Omental fat pad (tissue), 4 donors: ENCODE data around the gene MPP3. TPM values are rescaled to one million over a fixed set of nuclear protein-coding genes. Genes with fewer than 3 reads are reported as not detected.
A peak's percentile ranks its signal among the peaks of the same experiment; 100 is the strongest.

ENCODE experiments used
- ATAC-seq: fragments of 150-250 bp; one replicate; pipeline ENCODE4 v1.9.1; 2016; ENCODE audit warnings: mild to moderate bottlenecking, moderate library complexity; ENCODE audit not compliant: low FRiP score
- DNase-seq: peaks from one replicate; pipeline ENCODE4 v3.0.0-alpha.2; 2019; ENCODE audit warnings: low spot score
- total RNA-seq, 4 donors: library from RNA; depleted of rRNA; stranded (reverse); fragments of >200 nt; gene quantifications; one replicate each; pipeline ENCODE4 v1.1.0, GENCODE V29; 2016
- TF ChIP-seq, protein P1 (sequence below), 3 donors: fragments of 450-650 bp; IDR thresholded peaks; one replicate each; pipeline ENCODE4 v1.5.1; 2016 to 2017; ENCODE audit warnings: antibody characterized with exemption in 3 of 3, mild to moderate bottlenecking in 3 of 3, moderate library complexity in 2 of 3

MPP3 gene
- total RNA-seq, 4 donors from 2014 or later = 13.2 to 27.9 (median 24.0) TPM

DNA sequence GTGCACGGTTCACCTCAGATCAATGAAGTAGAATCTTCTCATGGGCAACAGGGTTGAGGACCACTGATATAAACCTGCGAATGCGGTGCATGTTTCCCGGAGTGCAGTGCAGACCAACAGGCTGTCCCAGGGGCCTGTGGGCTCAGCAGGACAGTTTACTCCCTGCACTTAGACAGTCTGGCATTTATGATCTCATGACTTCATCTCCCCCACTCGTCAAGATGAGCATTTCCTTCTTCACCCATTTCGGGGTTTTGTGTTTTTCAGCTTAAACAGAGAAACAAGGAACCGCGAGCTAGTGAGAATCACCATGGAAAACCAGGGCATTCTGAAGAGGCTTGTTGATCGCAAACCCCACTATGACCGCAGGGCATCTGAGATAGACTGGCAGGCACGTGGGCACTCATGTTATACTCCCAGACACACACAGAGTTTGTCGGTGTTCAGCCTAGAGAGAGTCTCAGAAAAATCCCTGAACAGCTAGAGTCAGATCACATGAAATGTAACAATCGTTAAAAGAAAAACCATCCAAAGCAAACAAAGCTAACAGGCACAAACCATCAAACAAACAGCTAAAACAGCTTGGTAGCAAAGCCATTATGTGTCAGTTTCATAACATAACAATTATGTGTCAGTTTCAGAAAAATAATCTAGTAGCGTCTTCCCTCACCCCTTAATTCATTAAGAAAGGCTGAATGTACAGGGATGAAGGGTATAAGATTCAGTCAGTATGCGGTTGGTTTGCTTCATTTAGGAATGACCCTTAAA, 49.8 kb downstream of the MPP3 start:
- TF ChIP-seq, protein P1, sequence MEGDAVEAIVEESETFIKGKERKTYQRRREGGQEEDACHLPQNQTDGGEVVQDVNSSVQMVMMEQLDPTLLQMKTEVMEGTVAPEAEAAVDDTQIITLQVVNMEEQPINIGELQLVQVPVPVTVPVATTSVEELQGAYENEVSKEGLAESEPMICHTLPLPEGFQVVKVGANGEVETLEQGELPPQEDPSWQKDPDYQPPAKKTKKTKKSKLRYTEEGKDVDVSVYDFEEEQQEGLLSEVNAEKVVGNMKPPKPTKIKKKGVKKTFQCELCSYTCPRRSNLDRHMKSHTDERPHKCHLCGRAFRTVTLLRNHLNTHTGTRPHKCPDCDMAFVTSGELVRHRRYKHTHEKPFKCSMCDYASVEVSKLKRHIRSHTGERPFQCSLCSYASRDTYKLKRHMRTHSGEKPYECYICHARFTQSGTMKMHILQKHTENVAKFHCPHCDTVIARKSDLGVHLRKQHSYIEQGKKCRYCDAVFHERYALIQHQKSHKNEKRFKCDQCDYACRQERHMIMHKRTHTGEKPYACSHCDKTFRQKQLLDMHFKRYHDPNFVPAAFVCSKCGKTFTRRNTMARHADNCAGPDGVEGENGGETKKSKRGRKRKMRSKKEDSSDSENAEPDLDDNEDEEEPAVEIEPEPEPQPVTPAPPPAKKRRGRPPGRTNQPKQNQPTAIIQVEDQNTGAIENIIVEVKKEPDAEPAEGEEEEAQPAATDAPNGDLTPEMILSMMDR (IDR thresholded peaks at IDR 0.05) = no peak
- DNase-seq = no peak
- no peak for ATAC-seq

GRCh38 chr17:43780135-43780534, 52.8 kb downstream of the MPP3 start, which contains the start of gene CFAP97D1:
Gene CFAP97D1 (plus strand): TSS chr17:43780435. CDS start chr17:43780463, 28 bp downstream.
- ATAC-seq (no peak), DNase-seq (no peak)
- TF ChIP-seq, protein P1 (IDR thresholded peaks at IDR 0.05) = no peak

- DNase-seq = no peak
These were observed 53.5 kb downstream of the MPP3 start for GRCh38 chr17:43779145-43780125.

GRCh38 chr17:43778337-43779144, 54.4 kb downstream of the MPP3 start, which contains the start of gene DUSP3:
Gene DUSP3 (minus strand): TSS chr17:43778977. CDS start chr17:43778924, 53 bp downstream.
- TF ChIP-seq, protein P1 (IDR thresholded peaks at IDR 0.05) = no peak
- ATAC-seq = peak; percentile 92
- DNase-seq = peak; percentile 98

More at GRCh38 chr17:43779145-43780125, 53.5 kb downstream of the MPP3 start:
- TF ChIP-seq, protein P1 (IDR thresholded peaks at IDR 0.05) = no peak
- peak; percentile 30 for ATAC-seq

DNA sequence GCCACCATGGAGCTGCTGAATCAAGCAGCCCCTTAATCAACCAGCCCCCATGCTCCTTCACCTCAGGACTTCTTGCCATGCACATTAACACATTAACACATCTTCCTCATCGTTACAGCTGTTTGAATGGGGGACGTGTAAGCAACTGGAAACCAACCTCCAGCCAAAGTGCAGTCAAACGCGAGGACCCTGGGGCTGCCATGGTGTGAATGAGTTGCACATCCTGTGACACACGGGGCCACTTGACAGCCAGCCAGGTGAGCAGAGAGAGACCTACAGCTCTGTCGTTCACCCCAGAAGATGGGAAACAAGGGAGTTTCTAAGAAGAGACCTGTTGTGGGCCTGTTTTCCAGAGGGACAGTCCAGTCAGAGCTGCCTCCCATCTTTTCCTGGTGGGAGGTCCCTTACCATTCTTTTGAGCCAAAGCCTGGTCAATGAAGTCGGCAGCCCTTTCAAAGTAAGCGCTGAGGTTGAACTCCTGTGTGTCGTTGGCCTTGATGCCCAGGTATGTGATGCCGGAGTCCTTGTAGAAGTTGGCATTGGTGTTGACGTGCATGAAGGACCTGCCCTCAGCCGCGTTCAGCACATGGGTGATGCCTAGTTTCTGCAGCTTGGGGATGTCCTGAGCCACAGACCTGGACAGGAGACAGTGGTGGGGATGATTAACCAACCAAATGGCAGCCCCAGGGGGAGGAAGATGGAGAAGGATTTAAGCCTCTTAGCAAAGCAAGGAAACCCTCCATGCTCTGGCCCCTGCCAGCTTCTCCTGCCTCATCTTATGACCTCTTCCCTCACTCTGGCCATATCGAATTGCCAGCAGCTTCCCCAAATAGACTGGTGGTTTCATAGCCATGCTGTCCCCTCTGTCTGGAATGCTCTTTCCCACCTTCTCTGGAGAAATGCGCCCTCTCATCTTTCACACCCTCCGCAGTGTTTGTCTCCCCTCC, 58.4 kb downstream of the MPP3 start:
- ATAC-seq (no peak), DNase-seq (no peak)
- TF ChIP-seq, protein P1 (IDR thresholded peaks at IDR 0.05) = no peak
